Measurements from ENCODE around the gene CMC2.

CMC2 gene

GRCh38 chr16:80976946-80977345 is 29.7 kb downstream of the CMC2 start:
- CTCF ChIA-PET, result interaction anchor here (1.7 kb wide), 1 partner anchor 28 kb away, joined by 7 read pairs; no protein-coding TSS in a partner anchor
- TF ChIP-seq CTCF (IDR thresholded peaks at IDR 0.05; ENCODE audit: insufficient read depth, low read length, missing control alignments), result no peak
- POLR2A ChIA-PET, result no interaction called here
- no peak overlapping the region for H3K4me3 ChIP-seq (ENCODE audit: low read depth, low read length)
- no peak for DNase-seq (ENCODE audit: low read depth, low spot score)

- POLR2A ChIA-PET, result no interaction called here
- CTCF ChIA-PET, result interaction anchor here (0.7 to 2.1 kb wide), 15 partner anchors 8 to 50 kb away, joined by 3 to 14 read pairs (median 5); no protein-coding TSS in a partner anchor
- DNase-seq (ENCODE audit: low read depth, low spot score), result no peak
- H3K4me3 ChIP-seq (ENCODE audit: low read depth, low read length), result no peak overlapping the region
- peak; percentile 15 for TF ChIP-seq CTCF (IDR thresholded peaks at IDR 0.05; ENCODE audit: insufficient read depth, low read length, missing control alignments)
Observed at GRCh38 chr16:80974649-80975376, 31.9 kb downstream of the CMC2 start.

- TF ChIP-seq CTCF (IDR thresholded peaks at IDR 0.05; ENCODE audit: insufficient read depth, low read length, missing control alignments), result no peak
- ChIA-PET CTCF (interaction anchor here (0.7 to 2.1 kb wide), 16 partner anchors 8 to 49 kb away, joined by 3 to 14 read pairs (median 5); no protein-coding TSS in a partner anchor), POLR2A (no interaction called here)
- H3K4me3 ChIP-seq (ENCODE audit: low read depth, low read length), result no peak overlapping the region
- no peak for DNase-seq (ENCODE audit: low read depth, low spot score)
Observed at GRCh38 chr16:80973991-80974390, 32.7 kb downstream of the CMC2 start.

GRCh38 chr16:80972611-80973010 is 34.1 kb downstream of the CMC2 start:
- no peak for TF ChIP-seq CTCF (IDR thresholded peaks at IDR 0.05; ENCODE audit: insufficient read depth, low read length, missing control alignments)
- POLR2A ChIA-PET, result no interaction called here
- CTCF ChIA-PET, result interaction anchor here (0.9 to 1.8 kb wide), 3 partner anchors 15 to 48 kb away, joined by 4 to 7 read pairs (median 5); no protein-coding TSS in a partner anchor
- H3K4me3 ChIP-seq (ENCODE audit: low read depth, low read length), result no peak overlapping the region
- DNase-seq (ENCODE audit: low read depth, low spot score), result no peak

DNA sequence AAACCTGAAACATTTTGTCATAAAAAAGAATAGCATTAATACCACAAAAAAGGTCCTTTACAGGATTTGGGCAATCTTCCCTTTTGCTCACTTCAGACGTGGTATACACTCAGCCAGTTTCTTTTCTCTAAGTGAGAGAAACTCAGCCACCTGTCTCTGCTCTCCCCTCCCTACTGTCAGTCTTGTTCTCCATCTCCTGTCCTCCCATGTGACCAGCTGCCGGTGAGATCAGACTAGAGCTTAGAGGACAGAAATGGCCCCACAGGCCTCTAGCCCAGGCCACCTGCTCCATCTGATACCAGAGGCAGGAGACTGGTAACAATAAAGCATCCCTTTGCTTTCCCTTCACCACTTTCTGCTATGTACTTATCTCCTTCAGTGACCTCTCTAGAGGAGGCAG is 34.9 kb downstream of the CMC2 start:
- DNase-seq (ENCODE audit: low read depth, low spot score), result no peak
- CTCF ChIA-PET, result interaction anchor here (1.1 to 1.8 kb wide), 2 partner anchors 13 to 33 kb away, joined by 3 to 7 read pairs; no protein-coding TSS in a partner anchor
- POLR2A ChIA-PET, result no interaction called here
- H3K4me3 ChIP-seq (ENCODE audit: low read depth, low read length), result no peak overlapping the region
- TF ChIP-seq CTCF (IDR thresholded peaks at IDR 0.05; ENCODE audit: insufficient read depth, low read length, missing control alignments), result no peak

DNA sequence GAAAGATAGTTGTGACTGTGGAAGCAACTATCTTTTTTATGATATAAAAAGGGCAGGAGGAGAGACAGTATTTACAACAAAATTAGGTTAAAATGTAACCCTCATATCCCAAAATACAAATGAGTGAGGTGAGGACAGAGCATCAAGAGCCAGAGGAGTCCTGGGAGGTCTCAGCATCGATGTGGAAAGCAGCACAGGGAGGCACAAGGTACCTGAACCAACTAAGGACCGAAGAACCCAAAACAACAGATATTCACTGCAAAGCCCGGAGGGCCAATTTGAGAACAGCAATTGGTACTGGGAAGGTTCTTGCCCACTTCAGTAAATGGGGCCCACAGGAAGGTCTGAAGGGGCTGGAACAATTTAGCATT is 37.6 kb downstream of the CMC2 start:
- H3K4me3 ChIP-seq (ENCODE audit: low read depth, low read length), result no peak overlapping the region
- ChIA-PET POLR2A (no interaction called here), CTCF (interaction anchor here (1.0 to 2.4 kb wide), 3 partner anchors 19 to 35 kb away, joined by 4 to 9 read pairs (median 7); no protein-coding TSS in a partner anchor)
- DNase-seq (ENCODE audit: low read depth, low spot score), result no peak
- no peak for TF ChIP-seq CTCF (IDR thresholded peaks at IDR 0.05; ENCODE audit: insufficient read depth, low read length, missing control alignments)

All from AG04449 (cell line).